GM06990 (cell line): ENCODE measurements around the gene LYRM9.
"Not testable (repeated sequence)": the region's sequence is repeated elsewhere in the genome, so short reads cannot be mapped to it uniquely, and the experiment has no call there.

Source experiments
- DNase-seq: peaks from one replicate; pipeline ENCODE4 v3.0.0-alpha.2; 2011; ENCODE audit not compliant: insufficient read length; ENCODE audit errors: extremely low read depth
- H3K27me3 ChIP-seq: replicated peaks from 2 replicates; pipeline ENCODE4 v1.6.0; 2011; ENCODE audit warnings: low read length; ENCODE audit not compliant: control insufficient read depth, insufficient read depth
- H3K36me3 ChIP-seq: 2 replicates; pipeline ENCODE4 v1.5.1; 2011; ENCODE audit warnings: low read length; ENCODE audit not compliant: control insufficient read depth, insufficient read depth
- H3K4me3 ChIP-seq: replicated peaks from 2 replicates; pipeline ENCODE4 v1.5.1; 2011; ENCODE audit warnings: low read depth, mild to moderate bottlenecking, control low read depth, low read length
- CTCF ChIP-seq: IDR thresholded peaks from 2 replicates; pipeline ENCODE4 v1.5.1; 2011; ENCODE audit warnings: low read length, control low read depth, mild to moderate bottlenecking, inconsistent platforms; ENCODE audit not compliant: insufficient read depth, poor library complexity, severe bottlenecking

Gene LYRM9

GRCh38 chr17:27840688-27841087 lies 52.5 kb downstream of the LYRM9 start:
- H3K4me3 ChIP-seq = no peak overlapping the region
- DNase-seq = no peak
- no peak for TF ChIP-seq CTCF
- H3K36me3 ChIP-seq = no peaks in the 10 kb centered on the region
- H3K27me3 ChIP-seq = no peaks in the 10 kb centered on the region

GRCh38 chr17:27840406-27840678 lies 52.8 kb downstream of the LYRM9 start:
- not testable (repeated sequence) for H3K36me3 ChIP-seq, DNase-seq, H3K27me3 ChIP-seq, H3K4me3 ChIP-seq

- not testable (repeated sequence) for DNase-seq, H3K27me3 ChIP-seq, H3K36me3 ChIP-seq, H3K4me3 ChIP-seq
These were observed 53.4 kb downstream of the LYRM9 start for GRCh38 chr17:27839571-27840405.

GRCh38 chr17:27838607-27839006 lies 54.6 kb downstream of the LYRM9 start:
- not testable (repeated sequence) for DNase-seq, H3K36me3 ChIP-seq, H3K4me3 ChIP-seq, H3K27me3 ChIP-seq

GRCh38 chr17:27837769-27838168 lies 55.4 kb downstream of the LYRM9 start:
- not testable (repeated sequence) for H3K4me3 ChIP-seq, H3K27me3 ChIP-seq, H3K36me3 ChIP-seq, DNase-seq

GRCh38 chr17:27836651-27837050 lies 56.5 kb downstream of the LYRM9 start:
- no peak for TF ChIP-seq CTCF
- no peak for DNase-seq
- H3K4me3 ChIP-seq = no peak overlapping the region
- no peaks in the 10 kb centered on the region for H3K36me3 ChIP-seq
- H3K27me3 ChIP-seq = no peaks in the 10 kb centered on the region

GRCh38 chr17:27834571-27834970 lies 58.6 kb downstream of the LYRM9 start:
- no peaks in the 10 kb centered on the region for H3K27me3 ChIP-seq
- no peaks in the 10 kb centered on the region for H3K36me3 ChIP-seq
- no peak for TF ChIP-seq CTCF
- H3K4me3 ChIP-seq = no peak overlapping the region
- DNase-seq = no peak

- H3K36me3 ChIP-seq = no peaks in the 10 kb centered on the region
- no peak for TF ChIP-seq CTCF
These were observed 60.3 kb downstream of the LYRM9 start for GRCh38 chr17:27832831-27833230.

GRCh38 chr17:27829888-27830287 lies 63.3 kb downstream of the LYRM9 start:
- not testable (repeated sequence) for H3K27me3 ChIP-seq, H3K4me3 ChIP-seq, H3K36me3 ChIP-seq, DNase-seq

More at GRCh38 chr17:27832831-27833230, 60.3 kb downstream of the LYRM9 start:
- H3K4me3 ChIP-seq = no peak overlapping the region
- no peaks in the 10 kb centered on the region for H3K27me3 ChIP-seq
- no peak for DNase-seq

- H3K4me3 ChIP-seq, DNase-seq, H3K27me3 ChIP-seq, H3K36me3 ChIP-seq: not testable (repeated sequence)
These were observed 63.9 kb downstream of the LYRM9 start for GRCh38 chr17:27829143-27829711.
